Nephron progenitor cell (in vitro differentiated cells): ENCODE measurements around the gene PSMD7.

Source experiments
- DNase-seq: peaks from one replicate; pipeline ENCODE4 v3.0.0; 2021
- H3K27ac Mint-ChIP-seq: 2 replicates; pipeline ENCODE4 v1.8.0; 2021; ENCODE audit warnings: mild to moderate bottlenecking, moderate library complexity, mixed read lengths
- H3K27me3 Mint-ChIP-seq: 2 replicates; pipeline ENCODE4 v1.8.0; 2021; ENCODE audit warnings: mild to moderate bottlenecking, low read depth, mixed read lengths; ENCODE audit not compliant: poor library complexity
- H3K36me3 Mint-ChIP-seq: 2 replicates; pipeline ENCODE4 v1.8.0; 2021; ENCODE audit warnings: low read depth, mixed read lengths
- H3K4me1 Mint-ChIP-seq: 2 replicates; pipeline ENCODE4 v1.8.0; 2021; ENCODE audit warnings: mixed read lengths
- H3K4me3 Mint-ChIP-seq: 2 replicates; pipeline ENCODE4 v1.8.0; 2021; ENCODE audit warnings: mild to moderate bottlenecking, moderate library complexity, mixed read lengths
- H3K9me3 Mint-ChIP-seq: 2 replicates; pipeline ENCODE4 v1.8.0; 2021; ENCODE audit warnings: mild to moderate bottlenecking, moderate library complexity, mixed read lengths
- TF ChIP-seq, protein P1 (sequence below): fragments of 200-600 bp; sonication (generic); IDR thresholded peaks from 2 replicates; pipeline ENCODE4 v1.5.0; 2021; ENCODE audit warnings: antibody characterized with exemption

Gene PSMD7

DNA sequence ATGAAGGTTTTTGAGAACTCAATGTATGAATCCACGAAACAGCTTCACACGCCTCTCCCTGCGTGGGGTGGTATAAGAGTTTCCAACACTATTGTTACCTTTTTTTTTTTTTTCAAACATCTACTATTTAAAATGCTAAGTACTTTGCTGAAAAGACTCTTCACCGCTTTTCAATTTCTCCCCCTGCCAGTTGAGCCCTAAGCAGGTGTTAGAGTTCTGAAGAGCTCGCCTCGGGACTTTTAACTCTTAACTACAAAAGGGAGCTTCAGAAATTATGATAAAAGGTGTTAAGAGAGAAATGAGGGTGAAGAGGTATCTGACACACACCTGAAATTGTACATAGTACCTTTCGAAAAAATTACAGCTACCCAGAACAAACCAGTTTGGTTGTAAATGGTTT is 20.9 kb upstream of the PSMD7 start:
- H3K27ac Mint-ChIP-seq: no peak overlapping the region
- H3K27me3 Mint-ChIP-seq: no peaks in the 10 kb centered on the region
- no peak for DNase-seq
- no peak overlapping the region for H3K4me3 Mint-ChIP-seq
- peaks cover 5% of the 10 kb centered on the region for H3K36me3 Mint-ChIP-seq
- TF ChIP-seq, protein P1, sequence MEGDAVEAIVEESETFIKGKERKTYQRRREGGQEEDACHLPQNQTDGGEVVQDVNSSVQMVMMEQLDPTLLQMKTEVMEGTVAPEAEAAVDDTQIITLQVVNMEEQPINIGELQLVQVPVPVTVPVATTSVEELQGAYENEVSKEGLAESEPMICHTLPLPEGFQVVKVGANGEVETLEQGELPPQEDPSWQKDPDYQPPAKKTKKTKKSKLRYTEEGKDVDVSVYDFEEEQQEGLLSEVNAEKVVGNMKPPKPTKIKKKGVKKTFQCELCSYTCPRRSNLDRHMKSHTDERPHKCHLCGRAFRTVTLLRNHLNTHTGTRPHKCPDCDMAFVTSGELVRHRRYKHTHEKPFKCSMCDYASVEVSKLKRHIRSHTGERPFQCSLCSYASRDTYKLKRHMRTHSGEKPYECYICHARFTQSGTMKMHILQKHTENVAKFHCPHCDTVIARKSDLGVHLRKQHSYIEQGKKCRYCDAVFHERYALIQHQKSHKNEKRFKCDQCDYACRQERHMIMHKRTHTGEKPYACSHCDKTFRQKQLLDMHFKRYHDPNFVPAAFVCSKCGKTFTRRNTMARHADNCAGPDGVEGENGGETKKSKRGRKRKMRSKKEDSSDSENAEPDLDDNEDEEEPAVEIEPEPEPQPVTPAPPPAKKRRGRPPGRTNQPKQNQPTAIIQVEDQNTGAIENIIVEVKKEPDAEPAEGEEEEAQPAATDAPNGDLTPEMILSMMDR: no peak
- H3K4me1 Mint-ChIP-seq: no peaks in the 10 kb centered on the region
- H3K9me3 Mint-ChIP-seq: peaks cover 12% of the 10 kb centered on the region

GRCh38 chr16:74277974-74278373 is 18.6 kb upstream of the PSMD7 start:
- Mint-ChIP-seq H3K36me3 (peaks cover 5% of the 10 kb centered on the region), H3K27ac (no peak overlapping the region), H3K9me3 (peaks cover 7% of the 10 kb centered on the region), H3K4me1 (no peaks in the 10 kb centered on the region), H3K27me3 (no peaks in the 10 kb centered on the region), H3K4me3 (no peak overlapping the region)
- TF ChIP-seq, protein P1: no peak
- no peak for DNase-seq

- H3K4me3 Mint-ChIP-seq: no peak overlapping the region
- TF ChIP-seq, protein P1: no peak
- no peak overlapping the region for H3K27ac Mint-ChIP-seq
- H3K36me3 Mint-ChIP-seq: peaks cover 5% of the 10 kb centered on the region
- no peaks in the 10 kb centered on the region for H3K27me3 Mint-ChIP-seq
- H3K4me1 Mint-ChIP-seq: no peaks in the 10 kb centered on the region
- H3K9me3 Mint-ChIP-seq: peaks cover 12% of the 10 kb centered on the region
- DNase-seq: no peak
These were observed 17.3 kb upstream of the PSMD7 start for GRCh38 chr16:74279266-74279665.

- Mint-ChIP-seq H3K27me3 (no peaks in the 10 kb centered on the region), H3K27ac (no peak overlapping the region)
- no peak for DNase-seq
These were observed 16.8 kb upstream of the PSMD7 start for GRCh38 chr16:74279805-74280204.

DNA sequence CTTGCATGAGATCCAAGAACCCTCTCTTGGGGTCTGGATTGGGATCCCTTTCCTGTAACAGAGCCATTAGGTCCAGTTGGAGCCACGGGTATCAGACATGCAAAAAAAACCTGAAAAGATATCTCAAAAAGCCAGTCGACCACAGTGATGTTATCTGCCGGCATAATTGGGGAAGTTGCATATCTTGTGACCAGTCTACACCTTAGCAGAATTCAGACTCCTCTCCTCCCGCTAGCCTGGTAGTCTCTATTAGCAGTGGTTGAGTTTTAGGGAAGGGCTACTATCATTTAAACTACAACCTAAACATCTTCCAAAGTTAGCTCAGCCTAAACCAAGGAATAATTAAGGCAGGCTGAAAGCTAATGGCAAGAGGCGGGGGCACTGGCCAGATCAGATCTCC is 16.2 kb upstream of the PSMD7 start:
- Mint-ChIP-seq H3K36me3 (peaks cover 5% of the 10 kb centered on the region), H3K27ac (no peak overlapping the region), H3K4me3 (no peak overlapping the region), H3K9me3 (peaks cover 16% of the 10 kb centered on the region), H3K4me1 (no peaks in the 10 kb centered on the region), H3K27me3 (no peaks in the 10 kb centered on the region)
- no peak for DNase-seq
- TF ChIP-seq, protein P1: no peak

More at GRCh38 chr16:74279805-74280204, 16.8 kb upstream of the PSMD7 start:
- Mint-ChIP-seq H3K36me3 (peaks cover 5% of the 10 kb centered on the region), H3K4me1 (no peaks in the 10 kb centered on the region), H3K4me3 (no peak overlapping the region), H3K9me3 (peaks cover 15% of the 10 kb centered on the region)
- TF ChIP-seq, protein P1: no peak

- Mint-ChIP-seq H3K4me3 (no peak overlapping the region), H3K36me3 (peaks cover 5% of the 10 kb centered on the region), H3K4me1 (no peaks in the 10 kb centered on the region), H3K27me3 (no peaks in the 10 kb centered on the region), H3K27ac (no peak overlapping the region), H3K9me3 (peaks cover 16% of the 10 kb centered on the region)
- no peak for DNase-seq
- TF ChIP-seq, protein P1: no peak
These were observed 15.3 kb upstream of the PSMD7 start for GRCh38 chr16:74281300-74281699.
